Measurements from ENCODE around the gene DDX31.

The DDX31 gene

DNA sequence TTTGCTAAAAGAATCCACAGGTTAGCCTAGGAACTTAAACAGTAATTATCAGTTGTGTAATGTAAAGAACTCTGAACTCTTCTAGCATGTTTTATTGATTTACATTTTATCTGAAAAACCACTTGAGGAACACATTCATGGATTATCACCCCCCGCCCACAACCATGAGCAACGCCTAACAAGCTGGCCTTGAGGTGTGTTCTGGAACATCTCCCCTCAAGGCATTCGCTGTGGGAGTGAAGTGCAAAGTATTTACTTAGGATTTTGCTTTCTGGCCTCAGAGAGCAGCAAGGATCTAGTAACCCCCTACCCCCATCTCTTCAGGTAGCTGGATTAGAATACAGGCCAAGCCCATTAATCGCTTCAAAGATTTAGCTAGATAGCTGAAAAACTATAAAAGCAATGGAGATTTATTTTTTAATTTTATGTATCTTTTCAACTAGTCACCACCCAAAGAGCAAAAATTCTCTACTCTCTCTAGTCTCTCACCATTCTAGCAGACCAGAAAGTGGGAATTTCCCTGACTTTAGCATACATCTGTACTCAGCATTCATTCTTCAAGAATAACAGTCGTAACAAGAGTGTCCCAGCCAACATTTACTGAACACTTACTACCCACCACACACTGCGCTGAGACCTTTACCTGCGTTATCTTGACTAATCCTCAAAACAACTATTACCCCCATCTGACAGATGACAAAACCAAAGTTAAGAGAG lies 37.2 kb downstream of the DDX31 start:
- H3K4me3 ChIP-seq (ENCODE audit: low read depth in 1 of 2, low read length in 2 of 2) = no peak overlapping the region
- no peak overlapping the region for H3K9ac ChIP-seq (ENCODE audit: low read length)
- H3K27ac ChIP-seq (ENCODE audit: low read depth, low read length) = no peak overlapping the region
- no peaks in the 10 kb centered on the region for H3K27me3 ChIP-seq (ENCODE audit: control insufficient read depth in 1 of 2, insufficient read depth in 2 of 2, low read length in 2 of 2)
- H3K4me1 ChIP-seq (ENCODE audit: insufficient read depth, low read length) = no peaks in the 10 kb centered on the region
- no peaks in the 10 kb centered on the region for H3K9me3 ChIP-seq (ENCODE audit: low read length)
- H3K36me3 ChIP-seq (ENCODE audit: insufficient read depth, low read length) = peaks cover 46% of the 10 kb centered on the region

DNA sequence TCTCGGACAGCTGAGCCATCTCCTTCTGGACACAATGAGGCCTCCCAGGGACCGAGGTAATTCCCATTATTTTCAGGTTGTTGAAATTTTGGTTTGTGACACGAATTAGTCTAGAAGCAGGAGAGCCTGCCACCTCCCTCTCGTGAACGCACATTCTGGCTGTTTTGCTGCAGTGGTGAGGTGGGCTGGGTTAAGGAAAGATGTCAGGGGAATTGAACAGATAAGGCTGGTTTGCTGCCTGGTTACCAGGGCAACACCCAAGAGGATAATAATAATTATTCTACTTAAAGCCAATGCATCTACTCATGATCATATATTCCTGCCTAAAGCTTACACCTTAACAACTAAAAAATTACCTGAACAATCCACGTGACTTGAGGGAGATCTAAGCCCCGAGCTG lies 38.1 kb downstream of the DDX31 start:
- H3K4me1 ChIP-seq (ENCODE audit: insufficient read depth, low read length) = no peaks in the 10 kb centered on the region
- peaks cover 39% of the 10 kb centered on the region for H3K36me3 ChIP-seq (ENCODE audit: insufficient read depth, low read length)
- no peak overlapping the region for H3K4me3 ChIP-seq (ENCODE audit: low read depth in 1 of 2, low read length in 2 of 2)

DNA sequence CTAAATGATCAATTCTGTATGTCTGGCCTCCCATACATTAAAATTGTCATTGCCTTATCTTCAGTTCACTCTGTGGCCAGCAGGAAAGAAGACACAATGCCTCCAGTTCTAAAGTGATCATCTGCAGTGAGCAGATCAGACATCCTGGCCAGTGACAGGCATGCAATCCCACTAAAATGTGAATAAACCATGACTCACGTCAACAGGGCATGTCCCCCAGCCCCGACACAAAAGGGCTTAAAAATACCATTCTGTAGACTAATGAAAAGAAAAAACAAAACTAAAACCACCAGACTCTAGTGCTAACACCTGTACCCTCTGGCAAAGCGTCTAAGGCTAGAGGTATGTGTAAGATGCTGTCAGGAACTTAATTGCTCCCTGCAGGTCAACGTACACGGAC lies 38.5 kb downstream of the DDX31 start:
- H3K9me3 ChIP-seq (ENCODE audit: low read length) = no peaks in the 10 kb centered on the region
- no peaks in the 10 kb centered on the region for H3K4me1 ChIP-seq (ENCODE audit: insufficient read depth, low read length)
- no peak overlapping the region for H3K4me3 ChIP-seq (ENCODE audit: low read depth in 1 of 2, low read length in 2 of 2)
- H3K27ac ChIP-seq (ENCODE audit: low read depth, low read length) = no peak overlapping the region
- no peaks in the 10 kb centered on the region for H3K27me3 ChIP-seq (ENCODE audit: control insufficient read depth in 1 of 2, insufficient read depth in 2 of 2, low read length in 2 of 2)
- peaks cover 35% of the 10 kb centered on the region for H3K36me3 ChIP-seq (ENCODE audit: insufficient read depth, low read length)
- H3K9ac ChIP-seq (ENCODE audit: low read length) = no peak overlapping the region

More for the DNA sequence above, 38.1 kb downstream of the DDX31 start:
- Histone ChIP-seq H3K27ac (ENCODE audit: low read depth, low read length) (no peak overlapping the region), H3K9me3 (ENCODE audit: low read length) (no peaks in the 10 kb centered on the region), H3K9ac (ENCODE audit: low read length) (no peak overlapping the region), H3K27me3 (ENCODE audit: control insufficient read depth in 1 of 2, insufficient read depth in 2 of 2, low read length in 2 of 2) (no peaks in the 10 kb centered on the region)

GRCh38 chr9:132630811-132631210 lies 39.0 kb downstream of the DDX31 start:
- no peaks in the 10 kb centered on the region for H3K27me3 ChIP-seq (ENCODE audit: control insufficient read depth in 1 of 2, insufficient read depth in 2 of 2, low read length in 2 of 2)
- H3K27ac ChIP-seq (ENCODE audit: low read depth, low read length) = no peak overlapping the region
- H3K4me1 ChIP-seq (ENCODE audit: insufficient read depth, low read length) = no peaks in the 10 kb centered on the region
- H3K4me3 ChIP-seq (ENCODE audit: low read depth in 1 of 2, low read length in 2 of 2) = no peak overlapping the region
- peaks cover 31% of the 10 kb centered on the region for H3K36me3 ChIP-seq (ENCODE audit: insufficient read depth, low read length)
- H3K9me3 ChIP-seq (ENCODE audit: low read length) = no peaks in the 10 kb centered on the region
- H3K9ac ChIP-seq (ENCODE audit: low read length) = no peak overlapping the region

- no peak overlapping the region for H3K9ac ChIP-seq (ENCODE audit: low read length)
- no peak overlapping the region for H3K27ac ChIP-seq (ENCODE audit: low read depth, low read length)
- no peaks in the 10 kb centered on the region for H3K9me3 ChIP-seq (ENCODE audit: low read length)
- H3K36me3 ChIP-seq (ENCODE audit: insufficient read depth, low read length) = peaks cover 31% of the 10 kb centered on the region
- H3K4me3 ChIP-seq (ENCODE audit: low read depth in 1 of 2, low read length in 2 of 2) = no peak overlapping the region
- no peaks in the 10 kb centered on the region for H3K4me1 ChIP-seq (ENCODE audit: insufficient read depth, low read length)
- no peaks in the 10 kb centered on the region for H3K27me3 ChIP-seq (ENCODE audit: control insufficient read depth in 1 of 2, insufficient read depth in 2 of 2, low read length in 2 of 2)
These were observed 39.7 kb downstream of the DDX31 start for GRCh38 chr9:132630116-132630515.

DNA sequence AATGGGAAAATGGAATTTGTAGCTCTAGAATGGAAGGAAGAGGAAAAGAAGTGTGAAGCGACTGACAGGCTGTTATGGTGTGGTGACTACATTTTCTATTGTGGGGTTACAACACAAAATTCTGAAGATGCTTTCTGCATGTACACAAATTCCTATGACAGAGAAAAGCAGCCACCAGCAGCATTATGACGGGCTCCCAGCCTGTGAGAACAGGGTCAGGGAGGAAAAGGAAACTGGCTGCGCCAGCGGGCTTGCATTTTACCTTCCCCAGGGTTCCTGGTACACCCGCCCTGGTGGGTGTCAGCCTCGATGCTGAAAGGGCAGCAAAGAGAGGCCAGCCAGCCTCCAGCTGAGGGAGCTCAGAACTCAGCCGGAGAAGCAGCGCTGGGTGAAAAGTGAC lies 41.0 kb downstream of the DDX31 start:
- H3K9ac ChIP-seq (ENCODE audit: low read length) = no peak overlapping the region
- H3K36me3 ChIP-seq (ENCODE audit: insufficient read depth, low read length) = peaks cover 35% of the 10 kb centered on the region
- H3K4me1 ChIP-seq (ENCODE audit: insufficient read depth, low read length) = no peaks in the 10 kb centered on the region

GRCh38 chr9:132627594-132627993 lies 42.2 kb downstream of the DDX31 start:
- H3K9me3 ChIP-seq (ENCODE audit: low read length) = no peaks in the 10 kb centered on the region
- no peaks in the 10 kb centered on the region for H3K27me3 ChIP-seq (ENCODE audit: control insufficient read depth in 1 of 2, insufficient read depth in 2 of 2, low read length in 2 of 2)
- no peaks in the 10 kb centered on the region for H3K4me1 ChIP-seq (ENCODE audit: insufficient read depth, low read length)
- no peak overlapping the region for H3K27ac ChIP-seq (ENCODE audit: low read depth, low read length)
- no peak overlapping the region for H3K9ac ChIP-seq (ENCODE audit: low read length)
- H3K4me3 ChIP-seq (ENCODE audit: low read depth in 1 of 2, low read length in 2 of 2) = no peak overlapping the region
- H3K36me3 ChIP-seq (ENCODE audit: insufficient read depth, low read length) = peaks cover 35% of the 10 kb centered on the region

More for the DNA sequence above, 41.0 kb downstream of the DDX31 start:
- H3K4me3 ChIP-seq (ENCODE audit: low read depth in 1 of 2, low read length in 2 of 2) = no peak overlapping the region
- H3K9me3 ChIP-seq (ENCODE audit: low read length) = no peaks in the 10 kb centered on the region
- no peak overlapping the region for H3K27ac ChIP-seq (ENCODE audit: low read depth, low read length)
- no peaks in the 10 kb centered on the region for H3K27me3 ChIP-seq (ENCODE audit: control insufficient read depth in 1 of 2, insufficient read depth in 2 of 2, low read length in 2 of 2)

DNA sequence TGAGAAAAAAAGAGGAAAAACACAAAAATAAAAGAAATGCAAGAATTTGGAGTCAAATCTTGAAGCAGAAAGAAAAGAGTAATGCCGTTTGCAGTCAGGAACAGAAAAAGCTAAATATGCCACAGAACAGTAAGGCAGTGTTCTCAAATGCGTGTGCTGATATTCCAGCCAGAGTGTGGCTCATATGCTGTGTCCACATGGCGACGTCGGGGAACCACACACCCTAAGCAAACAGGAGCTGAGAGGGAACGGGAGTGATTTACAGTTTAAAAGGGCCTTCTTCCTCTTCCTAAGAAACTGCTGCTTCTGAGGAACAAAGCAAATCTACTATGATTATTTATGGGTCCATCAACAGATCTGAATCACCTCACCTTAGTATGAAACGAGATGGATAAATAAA lies 42.7 kb downstream of the DDX31 start:
- Histone ChIP-seq H3K4me3 (ENCODE audit: low read depth in 1 of 2, low read length in 2 of 2) (no peak overlapping the region), H3K27ac (ENCODE audit: low read depth, low read length) (no peak overlapping the region), H3K36me3 (ENCODE audit: insufficient read depth, low read length) (peaks cover 37% of the 10 kb centered on the region), H3K27me3 (ENCODE audit: control insufficient read depth in 1 of 2, insufficient read depth in 2 of 2, low read length in 2 of 2) (no peaks in the 10 kb centered on the region), H3K9me3 (ENCODE audit: low read length) (no peaks in the 10 kb centered on the region), H3K9ac (ENCODE audit: low read length) (no peak overlapping the region), H3K4me1 (ENCODE audit: insufficient read depth, low read length) (no peaks in the 10 kb centered on the region)

- Histone ChIP-seq H3K9me3 (ENCODE audit: low read length) (no peaks in the 10 kb centered on the region), H3K4me1 (ENCODE audit: insufficient read depth, low read length) (no peaks in the 10 kb centered on the region), H3K27me3 (ENCODE audit: control insufficient read depth in 1 of 2, insufficient read depth in 2 of 2, low read length in 2 of 2) (no peaks in the 10 kb centered on the region), H3K9ac (ENCODE audit: low read length) (no peak overlapping the region), H3K36me3 (ENCODE audit: insufficient read depth, low read length) (peaks cover 34% of the 10 kb centered on the region), H3K27ac (ENCODE audit: low read depth, low read length) (no peak overlapping the region), H3K4me3 (ENCODE audit: low read depth in 1 of 2, low read length in 2 of 2) (no peak overlapping the region)
These were observed 43.5 kb downstream of the DDX31 start for GRCh38 chr9:132626285-132626684.

DNA sequence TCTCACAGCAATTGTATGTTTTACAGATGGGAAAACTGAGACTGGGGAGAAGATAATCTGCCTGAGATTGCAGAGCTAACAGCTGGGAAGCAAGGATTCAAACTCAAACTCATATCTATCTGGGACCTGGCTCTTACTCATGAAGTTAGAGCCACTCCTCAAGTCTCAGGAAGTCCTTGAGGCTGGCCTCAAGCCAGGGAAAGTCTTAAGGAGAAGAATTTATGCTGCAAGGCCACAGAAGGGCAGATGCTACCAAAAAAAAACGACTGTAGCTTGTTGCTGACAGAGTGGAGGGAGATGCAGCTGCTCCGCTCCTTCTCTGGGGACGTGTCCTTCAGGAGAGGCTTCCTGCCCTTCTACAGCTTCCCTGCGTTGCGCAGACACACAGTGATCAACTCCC lies 47.6 kb downstream of the DDX31 start:
- Histone ChIP-seq H3K9me3 (ENCODE audit: low read length) (no peaks in the 10 kb centered on the region), H3K4me3 (ENCODE audit: low read depth in 1 of 2, low read length in 2 of 2) (no peak overlapping the region), H3K4me1 (ENCODE audit: insufficient read depth, low read length) (no peaks in the 10 kb centered on the region), H3K27me3 (ENCODE audit: control insufficient read depth in 1 of 2, insufficient read depth in 2 of 2, low read length in 2 of 2) (no peaks in the 10 kb centered on the region), H3K9ac (ENCODE audit: low read length) (no peak overlapping the region), H3K36me3 (ENCODE audit: insufficient read depth, low read length) (peaks cover 22% of the 10 kb centered on the region), H3K27ac (ENCODE audit: low read depth, low read length) (no peak overlapping the region)

DNA sequence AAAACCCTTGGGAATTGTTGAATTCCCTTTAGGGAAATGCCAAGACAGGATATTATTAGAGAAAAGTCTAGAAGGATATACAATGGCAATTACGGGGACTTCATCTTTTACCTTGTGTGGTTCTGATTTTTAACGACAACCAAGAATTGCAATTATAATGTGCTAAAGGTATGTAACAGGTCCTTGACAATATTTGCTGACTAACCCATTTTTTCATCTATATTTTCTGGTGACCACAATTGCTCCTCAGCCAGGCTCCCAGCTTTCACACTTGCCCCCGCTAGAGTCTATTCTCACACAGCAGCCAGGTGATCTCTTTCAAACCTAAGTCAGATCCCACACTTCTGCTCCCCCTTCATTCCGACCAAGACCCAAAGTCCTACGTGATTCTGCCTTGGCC lies 53.1 kb downstream of the DDX31 start:
- peaks cover 53% of the 10 kb centered on the region for H3K36me3 ChIP-seq (ENCODE audit: insufficient read depth, low read length)

GRCh38 chr9:132615774-132616173 lies 54.0 kb downstream of the DDX31 start:
- no peaks in the 10 kb centered on the region for H3K4me1 ChIP-seq (ENCODE audit: insufficient read depth, low read length)
- no peaks in the 10 kb centered on the region for H3K27me3 ChIP-seq (ENCODE audit: control insufficient read depth in 1 of 2, insufficient read depth in 2 of 2, low read length in 2 of 2)
- no peaks in the 10 kb centered on the region for H3K9me3 ChIP-seq (ENCODE audit: low read length)
- no peak overlapping the region for H3K4me3 ChIP-seq (ENCODE audit: low read depth in 1 of 2, low read length in 2 of 2)
- H3K36me3 ChIP-seq (ENCODE audit: insufficient read depth, low read length) = peaks cover 63% of the 10 kb centered on the region
- no peak overlapping the region for H3K27ac ChIP-seq (ENCODE audit: low read depth, low read length)
- H3K9ac ChIP-seq (ENCODE audit: low read length) = no peak overlapping the region

More for the DNA sequence above, 53.1 kb downstream of the DDX31 start:
- Histone ChIP-seq H3K27ac (ENCODE audit: low read depth, low read length) (no peak overlapping the region), H3K4me3 (ENCODE audit: low read depth in 1 of 2, low read length in 2 of 2) (no peak overlapping the region), H3K9me3 (ENCODE audit: low read length) (no peaks in the 10 kb centered on the region), H3K27me3 (ENCODE audit: control insufficient read depth in 1 of 2, insufficient read depth in 2 of 2, low read length in 2 of 2) (no peaks in the 10 kb centered on the region), H3K9ac (ENCODE audit: low read length) (no peak overlapping the region), H3K4me1 (ENCODE audit: insufficient read depth, low read length) (no peaks in the 10 kb centered on the region)
